SU-DHL-6 (cell line): ENCODE data around the gene HACD4.

ENCODE experiments used
- EZH2phosphoT487 ChIP-seq: fragments of 200-600 bp; sonication (generic), shearing (Covaris generic); conservative IDR thresholded peaks from 2 replicates; pipeline ENCODE4 v1.6.1; 2018; ENCODE audit warnings: mild to moderate bottlenecking, antibody characterized with exemption, low read length, moderate library complexity, mixed read lengths
- TF ChIP-seq, protein P1 (sequence below): fragments of 200-600 bp; sonication (generic); IDR thresholded peaks from one replicate; pipeline ENCODE4 v1.5.1; 2017; ENCODE audit warnings: antibody characterized with exemption, mild to moderate bottlenecking, low read length, moderate library complexity; ENCODE audit not compliant: insufficient read depth, poor library complexity, severe bottlenecking

DNA sequence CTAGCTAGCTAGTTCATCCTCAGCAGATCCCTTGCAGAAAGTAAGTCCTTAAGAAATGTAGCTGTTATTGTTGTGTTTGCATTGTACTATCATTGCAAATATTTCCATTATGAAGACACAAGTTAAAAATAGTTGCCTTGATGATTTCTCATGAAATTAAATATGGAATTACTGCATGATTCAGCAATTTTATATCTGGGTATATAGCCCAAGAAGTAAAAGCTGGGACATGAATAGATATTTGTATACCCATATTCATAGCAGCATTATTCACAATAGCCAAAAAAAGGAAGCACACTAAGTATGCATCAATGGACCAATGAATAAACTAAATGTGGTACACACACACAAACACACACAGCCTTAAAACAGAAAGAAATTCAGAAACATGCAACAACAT lies 39.5 kb upstream of the HACD4 start:
- TF ChIP-seq, protein P1, sequence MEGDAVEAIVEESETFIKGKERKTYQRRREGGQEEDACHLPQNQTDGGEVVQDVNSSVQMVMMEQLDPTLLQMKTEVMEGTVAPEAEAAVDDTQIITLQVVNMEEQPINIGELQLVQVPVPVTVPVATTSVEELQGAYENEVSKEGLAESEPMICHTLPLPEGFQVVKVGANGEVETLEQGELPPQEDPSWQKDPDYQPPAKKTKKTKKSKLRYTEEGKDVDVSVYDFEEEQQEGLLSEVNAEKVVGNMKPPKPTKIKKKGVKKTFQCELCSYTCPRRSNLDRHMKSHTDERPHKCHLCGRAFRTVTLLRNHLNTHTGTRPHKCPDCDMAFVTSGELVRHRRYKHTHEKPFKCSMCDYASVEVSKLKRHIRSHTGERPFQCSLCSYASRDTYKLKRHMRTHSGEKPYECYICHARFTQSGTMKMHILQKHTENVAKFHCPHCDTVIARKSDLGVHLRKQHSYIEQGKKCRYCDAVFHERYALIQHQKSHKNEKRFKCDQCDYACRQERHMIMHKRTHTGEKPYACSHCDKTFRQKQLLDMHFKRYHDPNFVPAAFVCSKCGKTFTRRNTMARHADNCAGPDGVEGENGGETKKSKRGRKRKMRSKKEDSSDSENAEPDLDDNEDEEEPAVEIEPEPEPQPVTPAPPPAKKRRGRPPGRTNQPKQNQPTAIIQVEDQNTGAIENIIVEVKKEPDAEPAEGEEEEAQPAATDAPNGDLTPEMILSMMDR: no peak
- no peak for TF ChIP-seq EZH2phosphoT487
